Vagina (tissue), 2 donors: Measurements from ENCODE around the gene SELPLG. TPM values are rescaled to one million over a fixed set of nuclear protein-coding genes. Genes with fewer than 3 reads are reported as not detected.

Source experiments
- DNase-seq, 2 donors: peaks; one replicate each; pipeline ENCODE4 v3.0.0-alpha.2; 2017; ENCODE audit errors: extremely low spot score in 2 of 2
- H3K27ac ChIP-seq: fragments of 200-600 bp; sonication (generic); one replicate; pipeline ENCODE4 v1.5.1; 2019
- H3K27me3 ChIP-seq: fragments of 200-600 bp; sonication (generic); one replicate; pipeline ENCODE4 v1.5.1; 2019
- H3K36me3 ChIP-seq, 2 donors: fragments of 200-600 bp; sonication (generic); one replicate each; pipeline ENCODE4 v1.5.1; 2017 to 2019
- H3K4me1 ChIP-seq: fragments of 200-600 bp; sonication (generic); one replicate; pipeline ENCODE4 v1.5.1; 2019
- H3K4me3 ChIP-seq, 2 donors: fragments of 200-600 bp; sonication (generic); 1 replicate in 1 of 2; 2 replicates in 1 of 2; pipeline ENCODE4 v1.5.1; 2016 to 2019
- H3K9me3 ChIP-seq: fragments of 200-600 bp; sonication (generic); one replicate; pipeline ENCODE4 v1.5.1; 2019
- CTCF ChIP-seq, 3 experiments: fragments of 450-650 bp in 2 of 3; fragments of 200-600 bp in 1 of 3; sonication (generic) in 1 of 3; IDR thresholded peaks; one replicate each; pipeline ENCODE4 v1.5.1; 2017 to 2019; ENCODE audit warnings: antibody characterized with exemption in 3 of 3, mild to moderate bottlenecking in 2 of 3, moderate library complexity in 2 of 3
- POLR2A ChIP-seq, 2 donors: fragments of 450-650 bp; IDR thresholded peaks; one replicate each; pipeline ENCODE4 v1.6.1; 2017; ENCODE audit warnings: antibody characterized with exemption in 2 of 2, mild to moderate bottlenecking in 2 of 2, moderate library complexity in 2 of 2
- POLR2AphosphoS5 ChIP-seq, 2 donors: sonication (generic); formaldehyde crosslinking; IDR thresholded peaks; one replicate each; pipeline ENCODE4 v1.9.0; 2017; ENCODE audit warnings: antibody characterized with exemption in 2 of 2, mild to moderate bottlenecking in 2 of 2, low read depth in 1 of 2; ENCODE audit not compliant: insufficient read depth in 1 of 2
- intact Hi-C: fragments of 100-400 bp; cut with DNase I; formaldehyde crosslinking; loops from one replicate; pipeline ENCODE4 v1.15.1; 2023
- total RNA-seq: library from RNA; depleted of rRNA; stranded (reverse); fragments of >200 nt; gene quantifications from one replicate; pipeline ENCODE4 v1.2.3, GENCODE V29; 2016

Gene SELPLG
- total RNA-seq, 1 donor from 2014 or later: 14.2 TPM

DNA sequence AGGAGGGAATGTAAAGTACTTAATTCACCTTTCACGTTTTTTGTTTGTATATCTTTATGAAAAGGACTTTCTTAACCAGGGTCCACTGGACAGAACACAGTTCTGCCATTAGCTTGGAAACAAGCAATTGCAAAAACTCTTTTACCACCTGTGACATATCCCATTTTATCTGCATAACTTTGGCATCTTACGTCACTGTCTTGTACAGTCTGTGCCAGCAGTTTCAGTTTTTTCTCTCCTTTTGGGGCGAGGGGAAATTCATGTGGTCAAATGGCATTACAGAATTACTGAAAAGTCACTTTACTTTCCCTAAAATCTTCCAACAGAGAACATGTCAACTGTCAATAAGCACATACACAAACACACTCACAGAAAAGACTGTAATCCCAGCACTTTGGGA is 43.7 kb upstream of the SELPLG start:
- peaks cover 0 to 7% of the 10 kb centered on the region in 2 donors for H3K36me3 ChIP-seq
- TF ChIP-seq CTCF (IDR thresholded peaks at IDR 0.05) (no peak), POLR2AphosphoS5 (IDR thresholded peaks at IDR 0.05; ENCODE audit: insufficient read depth in 1 of 2, low read depth in 1 of 2) (no peak), POLR2A (IDR thresholded peaks at IDR 0.05) (no peak)
- intact Hi-C loops: no loop called here
- H3K9me3 ChIP-seq: no peaks in the 10 kb centered on the region
- no peaks in the 10 kb centered on the region for H3K4me1 ChIP-seq
- no peaks in the 10 kb centered on the region for H3K27me3 ChIP-seq
- H3K27ac ChIP-seq: no peak overlapping the region
- no peak for DNase-seq
- no peak overlapping the region for H3K4me3 ChIP-seq

DNA sequence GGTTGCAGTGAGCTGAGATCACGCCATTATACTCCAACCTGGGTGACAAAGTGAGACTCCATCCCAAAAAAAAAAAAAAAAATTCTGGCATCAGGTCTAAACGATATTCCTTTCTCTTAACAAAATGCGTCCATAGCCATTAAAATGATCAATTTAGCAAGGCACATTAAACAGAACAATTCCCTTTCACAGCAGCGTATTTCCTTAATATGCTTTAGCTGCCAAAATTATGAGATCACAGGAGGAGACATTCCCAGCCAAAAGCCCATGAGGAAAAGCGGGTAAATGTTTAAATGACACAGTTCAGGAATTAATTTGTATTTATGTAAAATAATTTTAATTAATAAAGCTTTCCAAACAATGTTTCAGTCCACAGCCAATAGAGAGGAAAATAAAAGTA is 43.0 kb upstream of the SELPLG start:
- intact Hi-C loops: no loop called here
- Histone ChIP-seq H3K36me3 (peaks cover 0 to 11% of the 10 kb centered on the region in 2 donors), H3K9me3 (no peaks in the 10 kb centered on the region), H3K4me1 (no peaks in the 10 kb centered on the region), H3K4me3 (no peak overlapping the region), H3K27me3 (no peaks in the 10 kb centered on the region), H3K27ac (no peak overlapping the region)
- TF ChIP-seq CTCF (IDR thresholded peaks at IDR 0.05) (no peak), POLR2A (IDR thresholded peaks at IDR 0.05) (no peak), POLR2AphosphoS5 (IDR thresholded peaks at IDR 0.05; ENCODE audit: insufficient read depth in 1 of 2, low read depth in 1 of 2) (no peak)
- no peak for DNase-seq

GRCh38 chr12:108675792-108676191 is 42.1 kb upstream of the SELPLG start:
- H3K4me3 ChIP-seq: no peak overlapping the region
- no peaks in the 10 kb centered on the region for H3K27me3 ChIP-seq
- no peaks in the 10 kb centered on the region for H3K4me1 ChIP-seq
- TF ChIP-seq POLR2AphosphoS5 (IDR thresholded peaks at IDR 0.05; ENCODE audit: insufficient read depth in 1 of 2, low read depth in 1 of 2) (no peak), POLR2A (IDR thresholded peaks at IDR 0.05) (no peak), CTCF (IDR thresholded peaks at IDR 0.05) (no peak)
- no peak overlapping the region for H3K27ac ChIP-seq
- no peak for DNase-seq
- peaks cover 0 to 11% of the 10 kb centered on the region in 2 donors for H3K36me3 ChIP-seq
- intact Hi-C loops: no loop called here
- H3K9me3 ChIP-seq: no peaks in the 10 kb centered on the region

DNA sequence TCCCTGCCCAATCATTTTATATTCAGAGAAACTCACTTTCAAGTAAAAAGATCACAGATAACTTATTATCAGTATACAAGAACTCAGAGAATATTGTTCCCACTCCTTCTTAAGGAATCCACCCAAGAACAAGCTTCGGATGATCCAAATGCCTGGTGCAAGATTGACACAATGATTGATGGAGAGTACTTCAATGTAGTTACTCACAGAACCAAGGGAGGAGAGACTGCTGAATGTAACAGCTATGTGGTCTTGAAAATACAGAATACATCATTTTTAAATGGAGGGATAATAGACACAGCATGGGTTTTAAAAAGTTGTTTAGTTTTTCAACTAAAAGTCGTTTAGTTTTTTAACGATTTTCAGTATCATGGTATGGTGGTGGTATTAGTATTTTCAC is 38.4 kb upstream of the SELPLG start:
- Histone ChIP-seq H3K36me3 (peaks cover 0 to 7% of the 10 kb centered on the region in 2 donors), H3K9me3 (no peaks in the 10 kb centered on the region), H3K4me1 (peaks cover 23% of the 10 kb centered on the region), H3K4me3 (no peak overlapping the region), H3K27me3 (no peaks in the 10 kb centered on the region), H3K27ac (no peak overlapping the region)
- DNase-seq: no peak
- intact Hi-C loops: no loop called here
- TF ChIP-seq CTCF (IDR thresholded peaks at IDR 0.05) (no peak), POLR2A (IDR thresholded peaks at IDR 0.05) (no peak), POLR2AphosphoS5 (IDR thresholded peaks at IDR 0.05; ENCODE audit: insufficient read depth in 1 of 2, low read depth in 1 of 2) (no peak)

GRCh38 chr12:108671110-108671509 is 37.4 kb upstream of the SELPLG start:
- Histone ChIP-seq H3K27me3 (no peaks in the 10 kb centered on the region), H3K27ac (no peak overlapping the region), H3K4me3 (no peak overlapping the region), H3K9me3 (no peaks in the 10 kb centered on the region), H3K36me3 (peaks cover 0 to 7% of the 10 kb centered on the region in 2 donors), H3K4me1 (peaks cover 32% of the 10 kb centered on the region)
- intact Hi-C loops: no loop called here
- TF ChIP-seq CTCF (IDR thresholded peaks at IDR 0.05) (no peak), POLR2A (IDR thresholded peaks at IDR 0.05) (no peak), POLR2AphosphoS5 (IDR thresholded peaks at IDR 0.05; ENCODE audit: insufficient read depth in 1 of 2, low read depth in 1 of 2) (no peak)
- DNase-seq: no peak
